HG02798 (cell line): ENCODE data around the gene ERMP1.
"Not testable (repeated sequence)": the region's sequence is repeated elsewhere in the genome, so short reads cannot be mapped to it uniquely, and the experiment has no call there.

Source experiments
- ATAC-seq: cut with Tn5 transposase; IDR thresholded peaks from one replicate; pipeline ENCODE4 v1.9.1; 2021; ENCODE audit warnings: mild to moderate bottlenecking; ENCODE audit not compliant: unreplicated experiment, poor library complexity

Gene ERMP1

DNA sequence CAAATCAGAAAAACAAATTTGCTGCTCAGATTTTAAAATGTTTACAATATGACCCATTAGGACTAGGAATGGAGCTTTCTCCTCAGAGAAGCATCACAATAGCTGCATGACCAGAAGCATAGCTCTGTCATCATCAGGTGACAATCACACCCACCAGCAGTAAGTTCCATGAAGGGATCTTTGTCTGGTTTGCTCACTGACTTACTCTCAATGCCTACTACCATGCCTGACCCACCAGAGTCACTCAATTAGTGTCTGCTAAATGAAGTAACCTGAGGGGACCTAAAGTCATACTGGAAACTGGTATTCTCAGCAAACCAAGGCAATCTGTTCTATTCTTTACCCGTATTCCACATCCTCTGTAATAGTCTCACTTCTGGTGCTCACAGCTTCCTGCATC is 7.7 kb downstream of the ERMP1 start:
- ATAC-seq, result no peak

DNA sequence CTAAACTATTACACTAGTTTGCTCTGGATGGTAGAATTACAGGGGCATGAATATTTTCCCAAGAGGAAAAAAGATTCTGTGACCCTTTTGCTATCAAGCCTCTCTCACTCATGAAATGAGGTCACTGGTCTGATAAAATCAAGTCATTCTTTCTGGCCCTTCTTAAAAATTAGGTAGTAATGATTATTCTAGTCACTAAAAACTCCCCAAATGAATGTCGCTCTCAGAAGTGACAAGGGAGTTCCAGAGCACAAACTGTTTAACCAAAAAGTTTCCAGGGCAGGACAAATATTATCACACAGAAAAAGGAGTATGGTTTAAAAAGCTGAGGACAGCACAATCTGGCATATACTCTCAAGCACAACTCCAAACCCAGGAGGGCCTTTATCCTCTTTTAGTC is 12.5 kb downstream of the ERMP1 start:
- no peak for ATAC-seq

DNA sequence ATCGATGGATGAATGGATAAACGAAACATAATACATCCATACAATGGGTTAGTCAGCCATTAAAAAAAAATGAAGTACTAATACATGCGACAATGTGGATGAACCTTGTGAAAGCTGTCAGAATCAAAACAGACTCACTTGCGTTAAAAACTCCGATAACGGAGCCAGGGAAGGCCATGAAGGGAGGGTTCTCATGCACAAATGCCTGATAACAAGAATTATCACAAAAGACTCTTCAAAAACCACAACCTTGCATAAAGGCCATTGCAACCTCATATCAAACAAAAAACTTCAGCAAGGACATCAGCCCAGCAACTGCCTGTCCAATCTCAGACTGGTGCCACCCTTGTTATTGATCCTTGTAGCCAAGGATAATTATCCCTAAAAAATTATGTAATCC is 13.7 kb downstream of the ERMP1 start:
- ATAC-seq, result no peak

GRCh38 chr9:5818424-5819142 is 14.3 kb downstream of the ERMP1 start:
- ATAC-seq, result no peak

GRCh38 chr9:5817862-5818261 is 15.1 kb downstream of the ERMP1 start:
- no peak for ATAC-seq

- no peak for ATAC-seq
These were observed 17.5 kb downstream of the ERMP1 start for GRCh38 chr9:5815461-5815860.

DNA sequence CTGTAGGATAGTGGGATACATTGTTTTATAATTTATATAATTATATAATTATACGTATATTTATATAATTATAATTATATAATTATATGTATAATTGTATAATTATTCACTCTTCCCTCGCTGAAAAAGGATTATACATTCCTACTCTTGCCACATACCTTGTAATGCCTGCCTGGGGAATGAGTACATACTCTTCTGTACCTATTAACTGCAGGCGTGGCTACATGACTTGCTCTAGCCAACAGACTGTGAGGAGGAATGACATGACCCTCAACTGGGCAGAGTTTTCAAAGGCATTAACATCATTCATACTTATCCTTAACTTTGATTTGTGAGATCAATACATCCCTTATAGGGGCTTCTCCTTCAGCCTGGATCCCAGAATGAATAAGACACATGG is 19.1 kb downstream of the ERMP1 start:
- ATAC-seq, result no peak

DNA sequence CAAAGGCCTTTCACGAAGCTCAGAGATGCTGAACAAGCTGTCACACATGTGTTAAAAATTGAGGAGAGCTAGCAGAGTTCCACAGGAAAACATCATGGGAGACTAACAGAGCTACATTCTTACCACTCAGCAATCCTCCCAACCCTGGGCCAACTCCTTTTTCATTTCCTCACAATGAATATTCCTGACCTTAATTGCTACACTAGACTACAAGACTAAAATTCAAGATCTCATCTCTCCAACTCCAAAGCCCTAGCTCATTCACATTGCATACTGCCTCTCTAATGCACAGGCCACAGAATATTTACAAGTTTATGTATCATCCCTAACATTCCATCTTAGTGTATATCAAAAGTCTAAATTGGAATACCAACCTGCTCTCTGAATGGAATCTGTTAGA is 21.2 kb downstream of the ERMP1 start:
- no peak for ATAC-seq

DNA sequence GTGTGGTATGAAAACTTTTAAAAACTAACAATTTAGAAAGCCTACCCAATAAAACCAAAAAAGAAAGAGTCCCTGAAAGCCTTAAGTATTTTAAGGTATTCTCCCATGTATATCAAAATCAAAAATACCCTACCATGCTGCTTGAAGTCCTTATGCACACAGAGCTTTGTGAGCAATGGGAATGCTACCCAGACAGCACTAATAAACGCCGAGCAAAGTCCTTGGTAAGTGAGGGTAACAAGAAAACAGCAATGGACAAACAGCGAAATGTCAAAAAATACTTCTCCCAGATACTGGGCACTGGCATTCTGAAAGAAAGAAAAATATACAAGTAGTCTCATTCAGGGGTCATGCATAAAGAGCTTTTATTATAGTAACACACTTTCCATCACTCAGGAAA is 27.4 kb downstream of the ERMP1 start:
- ATAC-seq, result no peak

DNA sequence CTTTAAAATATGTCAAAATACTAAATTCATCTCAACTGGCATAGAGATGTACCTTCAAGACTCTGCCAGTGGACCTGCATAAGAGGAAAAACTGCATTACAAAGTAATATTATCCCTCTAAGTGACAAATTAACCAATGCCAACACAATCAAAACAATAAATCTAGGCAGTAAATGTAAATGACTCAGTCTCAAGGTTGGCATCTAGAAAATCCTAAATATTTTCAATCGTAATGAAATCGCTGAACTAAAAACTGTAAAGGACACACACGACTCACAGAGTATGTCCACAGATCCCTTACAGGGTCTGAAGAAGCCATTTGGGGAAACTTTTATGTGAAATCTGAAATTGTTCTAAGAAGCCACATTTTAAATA is 31.2 kb downstream of the ERMP1 start:
- no peak for ATAC-seq

DNA sequence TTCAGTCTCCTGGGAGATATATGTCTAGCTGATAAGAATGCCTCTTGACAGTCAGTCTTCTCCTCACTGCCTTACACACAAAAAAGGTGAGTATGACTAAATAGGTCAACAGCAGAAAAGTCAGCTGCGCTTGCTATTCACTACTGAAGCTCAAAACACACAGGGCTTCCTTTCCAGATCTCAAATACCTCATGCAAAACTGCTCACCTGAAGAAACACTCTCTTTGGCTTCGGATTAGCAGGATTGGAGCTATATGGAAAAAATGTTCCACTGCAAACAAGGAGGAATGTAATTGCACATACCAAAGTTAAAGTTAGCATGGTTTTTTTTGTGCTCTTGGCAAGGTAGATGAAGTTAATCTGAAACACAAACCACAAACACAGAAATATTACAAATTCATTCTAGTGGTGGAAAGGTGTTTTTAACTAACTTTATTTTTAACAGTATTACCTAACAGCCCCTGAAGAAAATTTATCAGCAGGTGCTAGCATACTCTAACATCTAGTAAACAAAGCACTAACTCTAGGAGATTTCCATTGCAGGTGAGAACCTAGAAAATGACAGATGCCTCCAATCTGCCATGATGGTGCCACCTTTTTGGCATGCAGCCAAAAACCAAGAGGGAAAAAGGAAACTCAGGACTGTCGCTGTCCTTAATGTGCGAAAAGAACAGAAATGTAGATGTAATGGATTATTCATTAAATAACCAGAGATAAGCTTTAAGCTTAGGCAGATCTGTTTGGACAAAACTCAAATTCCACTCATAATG is 31.8 kb downstream of the ERMP1 start:
- ATAC-seq, result no peak

DNA sequence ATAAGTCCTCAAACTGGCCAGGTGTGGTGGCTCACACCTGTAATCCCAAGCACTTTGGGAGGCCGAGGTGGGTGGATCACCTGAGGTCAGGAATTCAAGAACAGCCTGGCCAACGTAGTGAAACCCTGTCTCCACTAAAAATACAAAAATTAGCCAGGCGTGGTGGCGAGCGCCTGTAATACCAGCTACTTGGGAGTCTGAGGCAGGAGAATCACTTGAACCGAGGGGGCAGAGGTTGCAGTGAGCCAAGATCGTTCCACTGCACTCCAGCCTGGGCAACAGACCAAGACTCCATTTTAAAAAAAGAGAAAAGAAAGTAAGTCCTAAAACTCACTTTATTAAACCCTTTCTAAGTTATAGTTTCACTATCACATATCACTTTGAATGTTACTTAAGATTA is 32.5 kb downstream of the ERMP1 start:
- not testable (repeated sequence) for ATAC-seq

- ATAC-seq, result no peak
These were observed 33.6 kb downstream of the ERMP1 start for GRCh38 chr9:5799314-5799713.

DNA sequence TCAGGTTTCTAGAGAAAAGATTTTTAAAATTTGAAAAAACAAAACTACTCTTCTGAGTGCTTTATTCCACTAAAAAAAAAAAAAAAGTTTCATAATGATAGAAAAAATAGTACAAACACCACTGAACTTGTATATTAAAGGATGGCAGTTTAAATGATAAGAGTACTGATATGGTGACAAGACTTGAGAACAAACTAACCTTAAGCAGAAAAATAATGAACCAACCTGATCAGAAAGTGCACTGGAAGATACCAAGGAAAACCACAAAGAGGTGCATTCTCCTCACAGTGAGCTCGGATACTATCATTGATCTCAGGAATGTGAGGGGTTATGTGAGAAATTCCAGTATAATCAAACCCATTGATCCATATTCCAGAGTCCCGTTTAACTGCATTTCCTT is 34.3 kb downstream of the ERMP1 start:
- ATAC-seq, result no peak

- no peak for ATAC-seq
These were observed 36.6 kb downstream of the ERMP1 start for GRCh38 chr9:5796298-5796697.

- no peak for ATAC-seq
These were observed 39.1 kb downstream of the ERMP1 start for GRCh38 chr9:5793812-5794211.

GRCh38 chr9:5791870-5792269 is 41.0 kb downstream of the ERMP1 start:
- ATAC-seq, result no peak

GRCh38 chr9:5790923-5791322 is 42.0 kb downstream of the ERMP1 start:
- no peak for ATAC-seq

- ATAC-seq, result no peak
These were observed 43.4 kb downstream of the ERMP1 start for GRCh38 chr9:5789489-5789888.

GRCh38 chr9:5787759-5788302 is 45.1 kb downstream of the ERMP1 start:
- ATAC-seq, result no peak

GRCh38 chr9:5787220-5787619 is 45.7 kb downstream of the ERMP1 start:
- ATAC-seq, result no peak
